ENCODE measurements around the gene CCDC57.

Gene CCDC57

GRCh38 chr17:82056729-82057621, 155.7 kb downstream of the CCDC57 start:
- DNase-seq: no peak

- DNase-seq: no peak
Observed at GRCh38 chr17:82055965-82056728, 156.5 kb downstream of the CCDC57 start.

GRCh38 chr17:82055023-82055964, 157.3 kb downstream of the CCDC57 start:
- no peak for DNase-seq

GRCh38 chr17:82054351-82055022, 158.2 kb downstream of the CCDC57 start:
- DNase-seq: no peak

GRCh38 chr17:82053556-82054263, 158.9 kb downstream of the CCDC57 start:
- no peak for DNase-seq

GRCh38 chr17:82053130-82053529, 159.5 kb downstream of the CCDC57 start:
- DNase-seq: no peak

- DNase-seq: no peak
Observed at GRCh38 chr17:82052638-82053059, 160.0 kb downstream of the CCDC57 start.

- DNase-seq: peak; percentile 59
Observed at GRCh38 chr17:82051776-82052637, 160.6 kb downstream of the CCDC57 start, which contains the start of the genes GPS1 and RFNG. Gene GPS1, plus strand, starts transcription at chr17:82051898. Its CDS starts 34 bp downstream, at chr17:82051932. Gene RFNG, minus strand, starts transcription at chr17:82051811. Its CDS starts 45 bp downstream, at chr17:82051766.
